ENCODE results near the gene CGA. TPM values are rescaled to one million over a fixed set of nuclear protein-coding genes. Genes with fewer than 3 reads are reported as not detected.

The CGA gene
- total RNA-seq, 1 experiment from 2014 or later, result not detected

DNA sequence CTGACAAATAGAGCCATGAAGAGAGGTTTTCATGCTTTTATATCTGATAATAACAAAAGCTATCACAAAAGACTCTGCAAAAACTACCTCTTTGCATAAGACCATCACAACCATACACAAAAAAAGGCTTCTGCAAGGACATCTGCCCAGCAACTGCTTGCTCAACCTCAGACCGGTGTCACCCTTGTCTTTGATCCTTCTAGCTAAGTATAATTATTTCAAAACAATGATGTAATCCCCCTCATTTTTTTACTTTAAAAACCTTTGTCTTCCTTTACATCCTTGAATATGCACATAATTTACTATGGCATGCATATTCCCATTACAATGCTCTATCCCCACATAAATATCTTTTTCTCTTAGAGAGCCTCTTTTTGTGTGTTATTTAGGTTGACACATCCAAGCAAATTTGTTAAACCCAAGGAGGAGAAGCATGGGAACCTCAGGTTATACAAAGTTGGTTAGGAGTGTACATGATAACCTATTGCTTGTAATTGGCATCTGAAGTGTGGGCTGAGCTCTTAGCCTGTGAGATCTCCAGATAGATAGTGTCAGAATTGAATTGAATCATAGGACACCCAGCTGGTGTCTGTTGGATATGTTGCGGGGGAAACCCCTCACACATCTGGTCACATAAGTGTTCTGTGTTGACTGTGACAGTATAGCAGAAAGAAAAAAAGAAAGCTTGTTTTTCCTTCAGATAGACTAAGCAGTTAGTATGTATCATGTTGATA lies 20.7 kb upstream of the CGA start:
- no peak overlapping the region for H3K4me3 ChIP-seq (ENCODE audit: low read depth, low read length, poor library complexity, severe bottlenecking)
- TF ChIP-seq, protein P1, sequence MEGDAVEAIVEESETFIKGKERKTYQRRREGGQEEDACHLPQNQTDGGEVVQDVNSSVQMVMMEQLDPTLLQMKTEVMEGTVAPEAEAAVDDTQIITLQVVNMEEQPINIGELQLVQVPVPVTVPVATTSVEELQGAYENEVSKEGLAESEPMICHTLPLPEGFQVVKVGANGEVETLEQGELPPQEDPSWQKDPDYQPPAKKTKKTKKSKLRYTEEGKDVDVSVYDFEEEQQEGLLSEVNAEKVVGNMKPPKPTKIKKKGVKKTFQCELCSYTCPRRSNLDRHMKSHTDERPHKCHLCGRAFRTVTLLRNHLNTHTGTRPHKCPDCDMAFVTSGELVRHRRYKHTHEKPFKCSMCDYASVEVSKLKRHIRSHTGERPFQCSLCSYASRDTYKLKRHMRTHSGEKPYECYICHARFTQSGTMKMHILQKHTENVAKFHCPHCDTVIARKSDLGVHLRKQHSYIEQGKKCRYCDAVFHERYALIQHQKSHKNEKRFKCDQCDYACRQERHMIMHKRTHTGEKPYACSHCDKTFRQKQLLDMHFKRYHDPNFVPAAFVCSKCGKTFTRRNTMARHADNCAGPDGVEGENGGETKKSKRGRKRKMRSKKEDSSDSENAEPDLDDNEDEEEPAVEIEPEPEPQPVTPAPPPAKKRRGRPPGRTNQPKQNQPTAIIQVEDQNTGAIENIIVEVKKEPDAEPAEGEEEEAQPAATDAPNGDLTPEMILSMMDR (conservative IDR thresholded peaks at IDR 0.05; ENCODE audit: low read depth, low read length), result no peak
- no peak for TF ChIP-seq EZH2 (IDR thresholded peaks at IDR 0.05; ENCODE audit: borderline replicate concordance, low read depth, low read length, poor library complexity, severe bottlenecking)
- ChIA-PET POLR2A (ENCODE audit: low non-redundant PET) (no interaction called here), CTCF (no interaction called here)
- H3K27ac ChIP-seq (ENCODE audit: low read depth, low read length, poor library complexity, severe bottlenecking), result no peak overlapping the region
- H3K4me1 ChIP-seq (ENCODE audit: insufficient read depth, low read length, poor library complexity, severe bottlenecking), result no peaks in the 10 kb centered on the region
- no peak for DNase-seq (ENCODE audit: low spot score)
- H3K27me3 ChIP-seq (replicated peaks; ENCODE audit: insufficient read depth, low read depth, low read length, poor library complexity), result no peaks in the 10 kb centered on the region
- intact Hi-C loops (cut with micrococcal nuclease; ENCODE audit: unreplicated experiment), result no loop called here
- H3K36me3 ChIP-seq (ENCODE audit: insufficient read depth, low read length, poor library complexity, severe bottlenecking), result no peaks in the 10 kb centered on the region
- no peaks in the 10 kb centered on the region for H3K9me3 ChIP-seq (ENCODE audit: low read depth, low read length, poor library complexity, severe bottlenecking)
- no TSS peak for BruUV-seq (replicated peaks)

DNA sequence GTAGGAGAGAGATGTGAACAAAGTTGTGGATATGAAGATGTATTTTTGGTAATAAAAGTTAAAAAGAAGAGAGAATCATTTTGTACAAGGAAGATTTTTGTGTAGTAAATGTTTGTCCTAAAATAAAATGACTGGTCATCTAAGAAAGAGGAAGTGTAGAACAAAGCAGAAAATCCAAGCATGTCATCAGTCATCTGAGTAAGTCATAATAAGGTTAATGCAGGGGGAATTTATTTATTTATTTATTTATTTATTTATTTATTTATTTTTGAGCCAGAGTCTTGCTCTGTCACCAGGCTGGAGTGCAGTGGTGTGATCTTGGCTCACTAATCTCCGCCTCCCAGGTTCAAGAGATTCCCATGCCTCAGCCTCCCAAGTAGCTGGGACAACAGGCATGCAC lies 15.7 kb upstream of the CGA start:
- intact Hi-C loops (cut with micrococcal nuclease; ENCODE audit: unreplicated experiment), result no loop called here
- no peak for DNase-seq (ENCODE audit: low spot score)
- Histone ChIP-seq H3K36me3 (ENCODE audit: insufficient read depth, low read length, poor library complexity, severe bottlenecking) (no peaks in the 10 kb centered on the region), H3K4me1 (ENCODE audit: insufficient read depth, low read length, poor library complexity, severe bottlenecking) (no peaks in the 10 kb centered on the region), H3K27ac (ENCODE audit: low read depth, low read length, poor library complexity, severe bottlenecking) (no peak overlapping the region), H3K9me3 (ENCODE audit: low read depth, low read length, poor library complexity, severe bottlenecking) (no peaks in the 10 kb centered on the region), H3K27me3 (replicated peaks; ENCODE audit: insufficient read depth, low read depth, low read length, poor library complexity) (no peaks in the 10 kb centered on the region), H3K4me3 (ENCODE audit: low read depth, low read length, poor library complexity, severe bottlenecking) (no peak overlapping the region)
- POLR2A ChIA-PET (ENCODE audit: low non-redundant PET), result no interaction called here
- no peak for TF ChIP-seq EZH2 (IDR thresholded peaks at IDR 0.05; ENCODE audit: borderline replicate concordance, low read depth, low read length, poor library complexity, severe bottlenecking)
- TF ChIP-seq, protein P1 (conservative IDR thresholded peaks at IDR 0.05; ENCODE audit: low read depth, low read length), result no peak
- BruUV-seq (replicated peaks), result no TSS peak
- CTCF ChIA-PET, result no interaction called here

DNA sequence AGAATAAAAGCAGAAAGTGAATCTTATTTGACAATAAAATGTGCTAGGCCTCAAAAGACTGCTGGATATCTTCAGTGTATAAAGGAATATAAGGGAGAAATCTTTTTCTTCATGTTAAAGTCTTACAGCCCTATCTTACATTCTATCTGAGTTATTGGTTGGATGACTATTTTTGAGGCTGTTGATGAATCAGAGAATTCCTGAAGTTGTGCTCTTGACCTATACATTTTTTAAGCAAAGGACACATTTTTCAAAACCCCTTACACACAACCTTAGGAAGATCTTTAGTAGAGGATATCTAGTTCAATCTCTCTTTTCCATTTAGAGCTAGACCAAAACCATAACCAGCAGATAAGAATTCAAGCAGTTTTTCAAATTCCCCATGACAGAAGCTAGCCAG lies 10.9 kb upstream of the CGA start:
- no peak for TF ChIP-seq EZH2 (IDR thresholded peaks at IDR 0.05; ENCODE audit: borderline replicate concordance, low read depth, low read length, poor library complexity, severe bottlenecking)
- TF ChIP-seq, protein P1 (conservative IDR thresholded peaks at IDR 0.05; ENCODE audit: low read depth, low read length), result no peak
- POLR2A ChIA-PET (ENCODE audit: low non-redundant PET), result no interaction called here
- no peak overlapping the region for H3K4me3 ChIP-seq (ENCODE audit: low read depth, low read length, poor library complexity, severe bottlenecking)
- no TSS peak for BruUV-seq (replicated peaks)
- CTCF ChIA-PET, result no interaction called here
- no peaks in the 10 kb centered on the region for H3K36me3 ChIP-seq (ENCODE audit: insufficient read depth, low read length, poor library complexity, severe bottlenecking)
- no peak overlapping the region for H3K27ac ChIP-seq (ENCODE audit: low read depth, low read length, poor library complexity, severe bottlenecking)
- no peaks in the 10 kb centered on the region for H3K27me3 ChIP-seq (replicated peaks; ENCODE audit: insufficient read depth, low read depth, low read length, poor library complexity)
- no peak for DNase-seq (ENCODE audit: low spot score)
- H3K9me3 ChIP-seq (ENCODE audit: low read depth, low read length, poor library complexity, severe bottlenecking), result no peaks in the 10 kb centered on the region
- H3K4me1 ChIP-seq (ENCODE audit: insufficient read depth, low read length, poor library complexity, severe bottlenecking), result no peaks in the 10 kb centered on the region
- intact Hi-C loops (cut with micrococcal nuclease; ENCODE audit: unreplicated experiment), result no loop called here
